ENCODE results near the gene NSG1.

Gene NSG1

GRCh38 chr4:4456816-4457578 lies 70.1 kb downstream of the NSG1 start:
- no peak overlapping the region for H3K27ac ChIP-seq (ENCODE audit: low read depth, low read length)
- no peaks in the 10 kb centered on the region for H4K20me1 ChIP-seq (ENCODE audit: control insufficient read depth, insufficient read depth, low read depth, low read length)
- no peak overlapping the region for H3K4me2 ChIP-seq (ENCODE audit: low read length)
- no peaks in the 10 kb centered on the region for H3F3A ChIP-seq (ENCODE audit: control insufficient read depth, insufficient read depth)
- no peaks in the 10 kb centered on the region for H3K9me3 ChIP-seq (ENCODE audit: control insufficient read depth, insufficient read depth, low read length)
- H3K4me1 ChIP-seq (ENCODE audit: control insufficient read depth, low read length) = peaks cover 6% of the 10 kb centered on the region
- TF ChIP-seq CTCF (IDR thresholded peaks at IDR 0.05; ENCODE audit: low read depth, low read length, poor library complexity, severe bottlenecking) (no peak), EZH2phosphoT487 (IDR thresholded peaks at IDR 0.05; ENCODE audit: borderline replicate concordance, low read length) (no peak)
- peaks cover 42% of the 10 kb centered on the region for H3K36me3 ChIP-seq (ENCODE audit: control insufficient read depth, low read length)
- no peaks in the 10 kb centered on the region for H3K79me2 ChIP-seq (ENCODE audit: control insufficient read depth, low read length)
- H3K27me3 ChIP-seq (ENCODE audit: control insufficient read depth, low read length) = no peaks in the 10 kb centered on the region
- H3K9me2 ChIP-seq (replicated peaks; ENCODE audit: control insufficient read depth, low read length) = no peaks in the 10 kb centered on the region
- no peak overlapping the region for H3K4me3 ChIP-seq (ENCODE audit: low read length)

- H3K4me1 ChIP-seq (ENCODE audit: control insufficient read depth, low read length) = peaks cover 6% of the 10 kb centered on the region
- H3F3A ChIP-seq (ENCODE audit: control insufficient read depth, insufficient read depth) = no peaks in the 10 kb centered on the region
- H3K4me2 ChIP-seq (ENCODE audit: low read length) = no peak overlapping the region
These were observed 71.1 kb downstream of the NSG1 start for GRCh38 chr4:4457803-4458553.

GRCh38 chr4:4459181-4459580 lies 72.3 kb downstream of the NSG1 start:
- Histone ChIP-seq H3K27ac (ENCODE audit: low read depth, low read length) (no peak overlapping the region), H3K9me2 (replicated peaks; ENCODE audit: control insufficient read depth, low read length) (no peaks in the 10 kb centered on the region), H3K4me2 (ENCODE audit: low read length) (no peak overlapping the region), H3K4me1 (ENCODE audit: control insufficient read depth, low read length) (peaks cover 6% of the 10 kb centered on the region), H3K36me3 (ENCODE audit: control insufficient read depth, low read length) (peaks cover 32% of the 10 kb centered on the region), H3K27me3 (ENCODE audit: control insufficient read depth, low read length) (no peaks in the 10 kb centered on the region), H4K20me1 (ENCODE audit: control insufficient read depth, insufficient read depth, low read depth, low read length) (no peaks in the 10 kb centered on the region), H3F3A (ENCODE audit: control insufficient read depth, insufficient read depth) (no peaks in the 10 kb centered on the region), H3K4me3 (ENCODE audit: low read length) (no peak overlapping the region), H3K79me2 (ENCODE audit: control insufficient read depth, low read length) (no peaks in the 10 kb centered on the region), H3K9me3 (ENCODE audit: control insufficient read depth, insufficient read depth, low read length) (no peaks in the 10 kb centered on the region)
- TF ChIP-seq CTCF (IDR thresholded peaks at IDR 0.05; ENCODE audit: low read depth, low read length, poor library complexity, severe bottlenecking) (no peak), EZH2phosphoT487 (IDR thresholded peaks at IDR 0.05; ENCODE audit: borderline replicate concordance, low read length) (no peak)

More at GRCh38 chr4:4457803-4458553, 71.1 kb downstream of the NSG1 start:
- no peaks in the 10 kb centered on the region for H3K9me2 ChIP-seq (replicated peaks; ENCODE audit: control insufficient read depth, low read length)
- H3K27ac ChIP-seq (ENCODE audit: low read depth, low read length) = no peak overlapping the region
- no peaks in the 10 kb centered on the region for H3K27me3 ChIP-seq (ENCODE audit: control insufficient read depth, low read length)
- peaks cover 38% of the 10 kb centered on the region for H3K36me3 ChIP-seq (ENCODE audit: control insufficient read depth, low read length)
- no peak overlapping the region for H3K4me3 ChIP-seq (ENCODE audit: low read length)
- H3K9me3 ChIP-seq (ENCODE audit: control insufficient read depth, insufficient read depth, low read length) = no peaks in the 10 kb centered on the region
- TF ChIP-seq CTCF (IDR thresholded peaks at IDR 0.05; ENCODE audit: low read depth, low read length, poor library complexity, severe bottlenecking) (no peak), EZH2phosphoT487 (IDR thresholded peaks at IDR 0.05; ENCODE audit: borderline replicate concordance, low read length) (no peak)
- no peaks in the 10 kb centered on the region for H3K79me2 ChIP-seq (ENCODE audit: control insufficient read depth, low read length)
- H4K20me1 ChIP-seq (ENCODE audit: control insufficient read depth, insufficient read depth, low read depth, low read length) = no peaks in the 10 kb centered on the region

Data from DOHH2 (cell line).